22Rv1 (cell line): Measurements from ENCODE around the gene ADAM29.
"Not testable (repeated sequence)": the region's sequence is repeated elsewhere in the genome, so short reads cannot be mapped to it uniquely, and the experiment has no call there.

Source experiments
- H3K27ac ChIP-seq: fragments of 450-650 bp; 2 replicates; pipeline ENCODE4 v1.5.1; 2017
- CTCF ChIP-seq: fragments of 450-650 bp; IDR thresholded peaks from 2 replicates; pipeline ENCODE4 v1.5.1; 2017; ENCODE audit warnings: mild to moderate bottlenecking
- ZFX ChIP-seq: fragments of 450-650 bp; IDR thresholded peaks from 2 replicates; pipeline ENCODE4 v1.6.1; 2017; ENCODE audit warnings: antibody characterized with exemption, borderline replicate concordance

ADAM29 gene

GRCh38 chr4:174996079-174996478 lies 77.9 kb downstream of the ADAM29 start:
- H3K27ac ChIP-seq, result no peak overlapping the region
- TF ChIP-seq CTCF, result no peak
- no peak for TF ChIP-seq ZFX

- H3K27ac ChIP-seq, result no peak overlapping the region
- TF ChIP-seq CTCF (no peak), ZFX (no peak)
Measured at GRCh38 chr4:174999407-174999806, 81.2 kb downstream of the ADAM29 start.

- no peak overlapping the region for H3K27ac ChIP-seq
- TF ChIP-seq ZFX, result no peak
- TF ChIP-seq CTCF, result no peak
Measured at GRCh38 chr4:175017751-175018150, 99.6 kb downstream of the ADAM29 start.

GRCh38 chr4:175019447-175019846 lies 101.3 kb downstream of the ADAM29 start:
- H3K27ac ChIP-seq, result not testable (repeated sequence)
